Measurements from ENCODE around the gene MSH4.
"Not testable (repeated sequence)": the region's sequence is repeated elsewhere in the genome, so short reads cannot be mapped to it uniquely, and the experiment has no call there.

The MSH4 gene

GRCh38 chr1:75797606-75798216 is 1.0 kb downstream of the MSH4 start:
- DNase-seq: no peak

GRCh38 chr1:75801480-75801879 is 4.8 kb downstream of the MSH4 start:
- DNase-seq: not testable (repeated sequence)

GRCh38 chr1:75808921-75809320 is 12.2 kb downstream of the MSH4 start:
- no peak for DNase-seq

GRCh38 chr1:75810113-75810512 is 13.4 kb downstream of the MSH4 start:
- DNase-seq: not testable (repeated sequence)

GRCh38 chr1:75811211-75811981 is 14.7 kb downstream of the MSH4 start:
- no peak for DNase-seq

- no peak for DNase-seq
These were observed 15.4 kb downstream of the MSH4 start for GRCh38 chr1:75812065-75812464.

GRCh38 chr1:75823596-75823995 is 26.9 kb downstream of the MSH4 start:
- not testable (repeated sequence) for DNase-seq

- DNase-seq: no peak
These were observed 39.9 kb downstream of the MSH4 start for GRCh38 chr1:75836528-75837100.

- peak; percentile 7 to 9 for DNase-seq
These were observed 41.4 kb downstream of the MSH4 start for GRCh38 chr1:75838079-75838478.

GRCh38 chr1:75841421-75841820 is 44.7 kb downstream of the MSH4 start:
- no peak for DNase-seq

- no peak for DNase-seq
These were observed 48.9 kb downstream of the MSH4 start for GRCh38 chr1:75845576-75845975.

- no peak for DNase-seq
These were observed 58.3 kb downstream of the MSH4 start for GRCh38 chr1:75855010-75855409.

- DNase-seq: no peak
These were observed 59.1 kb downstream of the MSH4 start for GRCh38 chr1:75855734-75856133.

- no peak for DNase-seq
These were observed 65.1 kb downstream of the MSH4 start for GRCh38 chr1:75861831-75862230.

- no peak for DNase-seq
These were observed 74.3 kb downstream of the MSH4 start for GRCh38 chr1:75870951-75871350.

GRCh38 chr1:75879985-75880384 is 83.3 kb downstream of the MSH4 start:
- no peak for DNase-seq

GRCh38 chr1:75884437-75884836 is 87.8 kb downstream of the MSH4 start:
- DNase-seq: no peak

- no peak for DNase-seq
These were observed 104.7 kb downstream of the MSH4 start for GRCh38 chr1:75901371-75901770.

- DNase-seq: no peak
These were observed 112.1 kb downstream of the MSH4 start for GRCh38 chr1:75908717-75909152.

GRCh38 chr1:75916834-75917233 is 120.2 kb downstream of the MSH4 start:
- DNase-seq: no peak

- no peak for DNase-seq
These were observed 126.0 kb downstream of the MSH4 start for GRCh38 chr1:75922698-75923097.

GRCh38 chr1:75932304-75932703 is 135.6 kb downstream of the MSH4 start, which contains the start of gene ASB17:
Gene ASB17 (minus strand): TSS chr1:75932404. CDS start chr1:75932291, 113 bp downstream.
- DNase-seq: no peak

GRCh38 chr1:75937034-75937433 is 140.4 kb downstream of the MSH4 start:
- no peak for DNase-seq

- DNase-seq: peak; percentile 4 to 19
These were observed 146.4 kb downstream of the MSH4 start for GRCh38 chr1:75943037-75943436.
